ENCODE measurements around the gene SMURF1.
"Not testable (repeated sequence)": the region's sequence is repeated elsewhere in the genome, so short reads cannot be mapped to it uniquely, and the experiment has no call there.

Gene SMURF1

GRCh38 chr7:99061001-99061776, 82.7 kb downstream of the SMURF1 start:
- DNase-seq, result no peak

- DNase-seq, result no peak
Measured at GRCh38 chr7:99054781-99055180, 89.1 kb downstream of the SMURF1 start.

DNA sequence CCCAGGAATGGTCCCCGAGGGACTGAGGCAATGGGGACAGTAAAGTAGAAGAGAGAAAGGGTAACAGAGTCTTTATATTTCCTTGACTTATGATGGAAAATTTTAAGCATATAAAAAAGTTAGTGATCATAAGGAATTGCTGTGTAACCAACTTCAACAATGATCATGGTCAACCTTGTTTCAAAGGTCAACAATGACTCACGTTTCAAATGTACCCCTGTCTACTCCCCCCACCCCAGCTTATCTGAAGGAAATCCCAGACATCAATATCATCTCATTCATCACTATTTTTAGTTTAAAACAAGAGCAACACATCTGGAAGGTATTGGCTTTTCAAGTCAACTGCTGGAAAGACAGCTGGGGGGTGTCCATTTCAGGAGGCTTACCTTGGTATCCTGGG, 92.9 kb downstream of the SMURF1 start:
- DNase-seq, result no peak

DNA sequence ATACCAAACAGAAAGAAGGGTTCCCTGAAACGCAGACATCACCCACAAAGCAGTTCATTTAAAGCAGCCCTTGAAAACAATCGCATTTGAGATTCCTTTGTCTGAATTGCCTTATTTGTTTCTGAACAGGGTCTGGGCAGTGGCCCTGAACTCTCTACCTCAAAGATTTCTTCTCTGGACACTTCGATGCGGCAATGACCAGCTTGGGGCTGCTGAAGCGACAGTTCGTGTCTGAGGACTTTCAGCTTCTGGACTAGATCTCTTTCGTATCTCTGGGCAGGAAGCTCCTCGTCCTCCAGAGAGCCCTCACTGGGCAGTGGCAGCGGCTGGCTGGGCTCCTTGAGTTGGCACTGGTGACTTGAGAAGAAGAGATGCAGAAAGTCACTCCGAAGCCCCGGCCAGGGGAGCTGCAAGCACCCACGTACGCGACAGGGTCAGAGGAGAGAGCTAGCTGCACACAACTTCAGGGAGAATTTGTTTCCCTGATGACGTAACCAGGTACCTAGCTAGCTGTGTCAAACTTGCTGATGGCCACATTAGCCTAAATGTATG, 96.3 kb downstream of the SMURF1 start:
- no peak for DNase-seq

DNA sequence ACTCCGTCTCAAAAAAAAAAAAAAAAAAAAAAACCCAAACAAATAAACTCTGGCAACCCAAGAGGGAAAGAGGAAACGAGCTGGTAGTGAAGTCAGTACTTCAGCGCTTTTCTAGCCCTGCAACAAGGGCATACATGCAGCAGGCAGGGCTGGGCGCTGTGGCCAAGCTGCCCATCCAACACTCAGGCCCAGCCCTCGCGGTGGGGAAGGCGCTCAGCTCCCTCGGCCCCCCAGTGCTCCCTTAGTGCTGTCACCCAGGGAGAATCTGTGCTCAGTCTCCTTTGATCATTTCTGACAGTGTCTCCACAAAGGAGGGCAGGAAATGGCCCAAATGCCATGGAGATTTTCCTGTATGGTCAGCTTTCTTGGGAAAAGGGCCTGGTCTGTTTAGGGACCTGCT, 97.2 kb downstream of the SMURF1 start:
- DNase-seq, result no peak

DNA sequence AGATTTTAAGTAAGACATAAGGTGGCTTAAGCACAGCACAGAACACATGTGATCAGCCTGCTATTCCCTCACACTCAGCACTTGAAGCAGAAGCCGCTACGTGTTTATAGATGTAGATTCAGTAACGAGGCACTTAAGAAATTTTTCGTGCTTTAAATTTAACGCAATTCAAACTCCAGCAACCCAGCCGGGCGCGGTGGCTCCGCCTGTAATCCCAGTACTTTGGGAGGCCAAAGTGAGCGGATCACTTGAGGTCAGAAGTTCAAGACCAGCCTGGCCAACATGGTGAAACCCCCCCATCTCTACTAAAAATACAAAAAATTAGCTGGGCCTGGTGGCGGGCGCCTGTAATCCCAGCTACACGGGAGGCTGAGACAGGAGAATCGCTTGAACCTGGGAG, 97.6 kb downstream of the SMURF1 start:
- not testable (repeated sequence) for DNase-seq

GRCh38 chr7:99044858-99045257, 99.0 kb downstream of the SMURF1 start:
- not testable (repeated sequence) for DNase-seq

- no peak for DNase-seq
Measured at GRCh38 chr7:99042957-99043356, 101.0 kb downstream of the SMURF1 start.

- DNase-seq, result peak in 2 of 58 donors; percentile 13 to 42
Measured at GRCh38 chr7:99041526-99041925, 102.4 kb downstream of the SMURF1 start.

- peak in 57 of 58 donors; percentile 8 to 88 (median 68) for DNase-seq
Measured at GRCh38 chr7:99040104-99040958, 103.6 kb downstream of the SMURF1 start.

- no peak for DNase-seq
Measured at GRCh38 chr7:99039384-99039891, 104.5 kb downstream of the SMURF1 start.

- no peak for DNase-seq
Measured at GRCh38 chr7:99038086-99038855, 105.6 kb downstream of the SMURF1 start.

DNA sequence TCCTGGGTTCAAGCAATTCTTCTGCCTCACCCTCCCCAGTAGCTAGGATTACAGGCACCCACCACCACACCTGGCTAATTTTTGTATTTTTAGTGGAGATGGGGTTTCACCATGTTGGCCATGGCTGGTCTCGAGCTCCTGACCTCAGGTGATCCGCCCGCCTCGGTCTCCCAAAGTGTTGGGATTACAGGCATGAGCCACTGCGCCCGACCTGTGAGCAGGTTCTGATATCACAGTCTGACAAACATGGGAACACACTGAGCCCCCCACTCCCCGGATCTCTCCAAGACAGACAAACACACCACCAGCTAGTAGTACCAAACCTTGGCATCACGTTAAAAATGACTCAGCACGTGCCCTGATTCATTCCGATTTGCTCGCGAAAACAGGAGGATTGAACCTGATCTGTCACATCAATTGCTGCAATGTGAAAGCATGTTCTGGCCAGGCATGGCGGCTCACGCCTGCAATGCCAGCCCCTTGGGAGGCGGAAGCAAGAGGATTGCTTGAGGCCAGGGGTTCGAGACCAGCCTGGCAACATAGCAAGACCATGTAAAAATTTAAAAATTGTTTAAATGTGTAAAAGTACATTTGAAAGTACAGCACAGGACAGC, 106.5 kb downstream of the SMURF1 start:
- no peak for DNase-seq

DNA sequence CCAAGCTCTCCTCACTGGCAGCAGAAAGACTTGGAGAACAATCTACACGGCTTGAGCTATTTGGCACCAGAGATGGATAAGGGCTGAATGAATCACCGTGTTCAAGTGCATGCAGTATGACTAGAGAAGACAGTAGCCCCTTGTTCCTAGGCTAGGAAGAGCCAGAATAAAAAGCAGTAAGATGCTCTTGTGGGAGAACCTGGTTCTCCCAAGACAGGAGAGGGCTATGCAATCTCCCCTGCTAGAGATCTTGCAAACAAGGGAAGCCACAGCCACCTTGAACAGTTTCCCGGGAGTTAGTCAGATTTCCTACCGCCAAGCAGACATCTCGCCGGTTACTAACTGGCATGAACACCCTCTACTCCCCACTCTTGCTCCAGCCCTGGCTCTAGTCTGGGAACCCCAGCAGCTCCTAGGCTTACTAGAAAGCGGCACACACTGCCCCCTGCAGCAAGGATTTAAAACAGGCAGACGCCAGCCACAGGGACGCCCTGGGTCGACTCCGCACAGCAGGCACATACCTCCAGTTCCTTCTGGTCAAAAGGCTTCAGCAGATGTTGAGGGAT, 107.3 kb downstream of the SMURF1 start:
- peak in 54 of 58 donors; percentile 14 to 87 (median 59) for DNase-seq

GRCh38 chr7:99035723-99036545, 108.0 kb downstream of the SMURF1 start:
- no peak for DNase-seq

DNA sequence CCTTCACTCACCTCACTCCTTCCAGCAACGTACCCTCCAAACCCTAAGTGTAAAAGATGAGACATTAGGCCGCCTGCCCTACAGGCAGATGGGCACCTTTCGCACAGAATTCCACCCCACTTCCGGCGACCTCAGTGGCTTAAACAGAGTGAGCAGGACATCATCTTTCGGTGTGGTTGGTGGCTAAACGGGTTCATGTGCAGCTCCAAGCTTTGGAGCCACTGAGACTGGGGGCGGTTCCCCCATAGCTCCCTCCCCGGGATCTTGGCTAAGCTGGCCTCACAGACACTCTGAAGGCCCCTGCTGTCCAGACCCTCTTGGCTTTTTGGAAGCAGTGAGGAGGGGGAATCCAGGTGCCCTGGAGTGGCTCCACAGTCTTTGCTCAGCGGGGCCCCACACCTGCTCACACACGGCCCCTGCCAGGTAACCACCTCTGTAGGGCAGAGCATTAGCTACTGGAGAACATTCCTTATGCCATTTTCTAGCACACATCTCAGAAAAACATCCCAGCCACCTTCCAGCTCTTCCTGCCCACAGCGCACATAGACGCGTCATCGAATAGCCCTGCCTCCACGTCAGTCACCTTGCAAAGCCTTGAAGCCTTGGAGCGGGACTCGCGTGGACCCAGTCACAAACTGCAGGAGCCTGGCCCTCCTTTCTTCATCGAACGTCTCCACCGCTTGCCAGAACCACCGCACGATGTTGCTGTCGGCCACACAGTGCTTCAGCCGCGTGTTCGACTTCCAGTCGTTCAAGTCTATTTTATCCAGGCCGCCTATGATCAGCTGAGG, 108.8 kb downstream of the SMURF1 start:
- DNase-seq, result no peak

DNA sequence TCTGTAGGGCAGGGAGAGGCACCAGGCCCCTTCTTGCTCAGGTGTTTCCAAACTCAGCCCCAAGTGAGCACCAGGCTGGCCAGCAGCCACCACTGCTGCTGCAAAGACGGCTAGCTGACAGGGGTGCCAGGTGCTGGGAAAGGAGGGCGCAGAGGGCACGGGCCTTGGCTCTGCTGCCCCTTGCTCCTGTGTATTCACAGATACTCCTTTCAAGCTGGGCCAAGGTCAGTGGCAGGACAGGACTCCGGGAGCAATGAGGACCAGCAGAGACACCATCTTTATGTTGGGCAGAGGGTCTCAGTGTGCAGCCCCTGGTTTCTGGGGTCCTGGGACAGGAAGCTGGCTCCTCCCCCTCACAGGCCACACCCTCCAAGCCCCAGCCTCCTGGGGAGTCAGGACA, 110.1 kb downstream of the SMURF1 start:
- DNase-seq, result no peak

DNA sequence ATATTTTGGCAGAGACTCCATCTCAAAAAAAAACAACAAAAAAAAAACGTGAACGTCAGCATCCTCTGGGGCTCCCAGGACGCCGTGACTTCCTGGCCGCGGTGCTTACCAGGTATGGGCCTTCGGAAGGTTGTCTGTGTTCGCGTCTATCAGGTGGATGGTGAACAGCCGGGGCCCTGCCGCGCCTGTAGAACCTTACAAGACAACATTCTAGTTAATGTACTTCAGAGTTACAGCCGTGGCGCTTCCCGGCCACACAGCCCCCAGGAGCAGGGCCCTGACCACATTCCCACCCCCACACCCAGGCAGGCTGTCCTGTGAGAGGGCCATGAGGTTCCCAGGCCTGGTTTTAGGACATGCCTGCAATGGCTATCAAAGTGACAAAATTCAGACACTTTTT, 111.0 kb downstream of the SMURF1 start:
- no peak for DNase-seq

DNA sequence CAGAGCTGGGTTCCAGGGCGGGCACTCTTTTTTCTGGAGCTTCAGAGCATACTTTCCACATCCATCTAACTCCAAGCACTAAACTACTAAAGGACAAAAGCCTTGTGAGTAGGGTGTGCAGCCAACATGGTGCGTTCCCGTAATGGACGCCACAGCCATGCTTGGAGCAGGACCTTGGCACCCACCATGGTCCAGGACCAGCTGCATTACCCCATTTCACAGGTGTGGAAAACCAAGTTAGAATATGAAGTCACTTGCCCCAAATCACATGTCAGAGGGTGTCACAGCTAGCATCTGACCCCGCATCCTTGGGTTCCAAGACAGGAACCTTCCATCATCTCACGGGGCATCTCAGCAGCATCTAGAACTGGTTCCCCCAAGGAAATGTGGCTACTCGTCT, 112.4 kb downstream of the SMURF1 start:
- DNase-seq, result no peak

Data from anterior cingulate cortex (tissue), 58 donors.